ENCODE results near the gene TRAPPC3.
"Not testable (repeated sequence)": the region's sequence is repeated elsewhere in the genome, so short reads cannot be mapped to it uniquely, and the experiment has no call there.

Gene TRAPPC3

GRCh38 chr1:36149237-36149972, at the start of gene TRAPPC3:
Gene TRAPPC3 (minus strand): TSS chr1:36149486. CDS start chr1:36149378, 108 bp downstream.
- peak; percentile 99 for DNase-seq (ENCODE audit: low read depth)

- DNase-seq (ENCODE audit: low read depth) = no peak
These were observed 49.4 kb upstream of the TRAPPC3 start for GRCh38 chr1:36198641-36199040.

DNA sequence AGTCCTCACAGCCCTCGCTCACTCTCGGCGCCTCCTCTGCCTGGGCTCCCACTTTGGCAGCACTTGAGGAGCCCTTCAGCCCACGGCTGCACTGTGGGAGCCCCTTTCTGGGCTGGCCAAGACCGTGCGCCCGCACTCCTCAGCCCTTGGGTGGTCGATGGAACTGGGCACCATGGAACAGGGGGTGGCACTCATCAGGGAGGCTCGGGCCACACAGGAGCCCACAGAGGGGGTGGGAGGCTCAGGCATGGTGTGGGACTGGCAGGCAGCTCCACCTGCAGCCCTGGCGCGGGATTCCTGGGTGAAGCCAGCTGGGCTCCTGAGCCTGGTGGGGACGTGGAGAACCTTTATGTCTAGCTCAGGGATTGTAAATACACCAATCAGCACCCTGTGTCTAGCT, 47.5 kb upstream of the TRAPPC3 start:
- DNase-seq (ENCODE audit: low read depth) = not testable (repeated sequence)

GRCh38 chr1:36187800-36188593, 38.7 kb upstream of the TRAPPC3 start:
- peak; percentile 91 for DNase-seq (ENCODE audit: low read depth)

DNA sequence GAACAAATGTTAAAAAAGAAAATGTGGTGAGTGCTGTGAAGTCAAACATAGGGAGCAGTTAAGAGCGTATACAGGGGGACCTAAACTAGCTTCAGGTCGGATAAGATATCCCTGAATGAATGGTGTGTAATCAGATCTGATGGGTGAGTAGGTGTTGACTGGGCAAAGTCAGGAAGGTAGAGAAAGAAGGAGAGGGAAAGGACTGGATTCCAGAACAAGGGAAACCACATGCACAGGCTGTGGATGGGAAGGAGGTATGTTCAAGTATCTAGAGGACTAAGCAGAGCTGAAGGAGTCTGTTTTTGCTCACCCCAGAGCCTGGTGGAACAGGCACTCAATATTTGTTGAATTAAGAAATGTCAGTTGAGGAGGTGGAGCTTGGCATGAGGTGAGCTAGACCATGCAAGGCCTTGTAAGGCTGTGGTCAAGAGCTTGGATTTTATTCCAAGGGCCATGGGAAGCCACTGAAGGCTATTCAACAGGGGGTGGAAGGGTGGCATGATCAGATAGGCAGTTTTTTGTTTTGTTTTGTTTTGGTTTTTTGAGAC, 34.1 kb upstream of the TRAPPC3 start:
- peak; percentile 88 for DNase-seq (ENCODE audit: low read depth)

DNA sequence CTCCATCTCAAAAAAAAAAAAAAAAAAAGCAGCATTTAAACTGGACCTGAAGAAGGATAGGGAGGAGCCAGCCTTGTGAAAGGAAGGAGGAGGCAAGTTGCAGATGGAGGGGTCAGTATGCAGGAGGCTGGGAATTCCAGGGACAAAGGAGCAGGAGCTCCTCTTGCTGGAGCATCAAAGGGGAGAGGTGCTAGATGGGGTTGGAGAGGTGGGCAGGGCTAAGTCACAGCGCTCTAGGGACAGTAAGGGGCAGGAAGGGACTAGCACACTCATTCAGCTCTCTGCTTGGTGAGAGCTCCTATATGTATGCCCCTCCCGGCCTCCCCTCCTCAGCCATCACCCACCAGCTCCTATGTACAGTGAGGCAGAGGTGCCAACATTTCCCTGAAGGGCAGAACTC, 33.4 kb upstream of the TRAPPC3 start:
- no peak for DNase-seq (ENCODE audit: low read depth)

- DNase-seq (ENCODE audit: low read depth) = no peak
These were observed 29.9 kb upstream of the TRAPPC3 start for GRCh38 chr1:36179220-36179600.

- peak; percentile 30 for DNase-seq (ENCODE audit: low read depth)
These were observed 29.4 kb upstream of the TRAPPC3 start for GRCh38 chr1:36178471-36179219.

- no peak for DNase-seq (ENCODE audit: low read depth)
These were observed 28.5 kb upstream of the TRAPPC3 start for GRCh38 chr1:36177589-36178431.

- DNase-seq (ENCODE audit: low read depth) = no peak
These were observed 27.0 kb upstream of the TRAPPC3 start for GRCh38 chr1:36176106-36176949.

- peak; percentile 63 for DNase-seq (ENCODE audit: low read depth)
These were observed 26.1 kb upstream of the TRAPPC3 start for GRCh38 chr1:36175137-36176095.

DNA sequence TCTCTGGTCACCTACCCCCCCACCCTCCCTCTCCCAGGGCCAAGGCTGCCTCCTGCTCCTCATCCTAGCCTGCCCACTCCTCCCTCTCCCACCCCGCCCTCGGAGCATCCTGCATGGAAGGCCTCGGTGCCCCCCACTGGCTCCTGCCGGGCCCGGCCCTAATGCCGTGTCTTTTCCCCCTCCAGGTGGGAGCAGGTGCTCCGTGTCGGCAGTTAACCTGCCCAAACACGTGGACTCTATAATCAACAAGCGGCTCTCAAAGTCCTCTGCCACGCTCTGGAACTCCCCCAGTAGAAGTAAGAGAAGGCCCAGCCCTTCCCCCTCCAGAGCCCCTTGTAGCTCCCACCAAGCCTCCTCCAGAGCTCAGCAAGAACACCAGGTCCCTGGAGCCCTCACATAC, 25.4 kb upstream of the TRAPPC3 start:
- no peak for DNase-seq (ENCODE audit: low read depth)

- peak; percentile 84 for DNase-seq (ENCODE audit: low read depth)
These were observed 23.7 kb upstream of the TRAPPC3 start for GRCh38 chr1:36172983-36173382.

- DNase-seq (ENCODE audit: low read depth) = no peak
These were observed 22.9 kb upstream of the TRAPPC3 start for GRCh38 chr1:36172017-36172747.

- DNase-seq (ENCODE audit: low read depth) = no peak
These were observed 21.5 kb upstream of the TRAPPC3 start for GRCh38 chr1:36170643-36171412.

DNA sequence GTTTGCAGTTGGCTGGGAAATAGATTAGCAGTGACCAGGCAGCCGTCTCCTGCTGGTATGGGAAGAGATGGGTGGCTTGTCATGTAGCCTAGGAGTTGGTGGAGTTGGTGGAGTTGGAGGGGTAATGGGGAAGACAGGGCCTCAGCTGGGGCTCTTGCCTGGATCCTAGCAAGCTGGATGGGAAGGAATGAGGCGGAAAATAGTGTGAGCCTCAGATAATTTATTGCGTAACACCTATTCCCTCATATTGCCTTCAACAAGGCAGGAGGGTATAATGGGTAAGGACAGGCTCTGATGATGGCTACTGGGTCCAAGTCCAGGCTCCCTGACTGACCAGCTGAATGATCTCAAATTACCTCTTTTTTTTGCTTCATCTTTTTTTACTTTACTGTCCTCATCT, 19.2 kb upstream of the TRAPPC3 start:
- peak; percentile 47 for DNase-seq (ENCODE audit: low read depth)

- DNase-seq (ENCODE audit: low read depth) = peak; percentile 50
These were observed 17.9 kb upstream of the TRAPPC3 start for GRCh38 chr1:36166938-36167905.

Data from amniotic epithelial cell (primary cell).